GM18526 (cell line): ENCODE results near the gene LMAN2.

Source experiments
- POLR2A ChIP-seq: IDR thresholded peaks from 3 replicates; pipeline ENCODE4 v1.6.1; 2011; ENCODE audit not compliant: insufficient read length; ENCODE audit errors: extremely low read depth

Gene LMAN2

DNA sequence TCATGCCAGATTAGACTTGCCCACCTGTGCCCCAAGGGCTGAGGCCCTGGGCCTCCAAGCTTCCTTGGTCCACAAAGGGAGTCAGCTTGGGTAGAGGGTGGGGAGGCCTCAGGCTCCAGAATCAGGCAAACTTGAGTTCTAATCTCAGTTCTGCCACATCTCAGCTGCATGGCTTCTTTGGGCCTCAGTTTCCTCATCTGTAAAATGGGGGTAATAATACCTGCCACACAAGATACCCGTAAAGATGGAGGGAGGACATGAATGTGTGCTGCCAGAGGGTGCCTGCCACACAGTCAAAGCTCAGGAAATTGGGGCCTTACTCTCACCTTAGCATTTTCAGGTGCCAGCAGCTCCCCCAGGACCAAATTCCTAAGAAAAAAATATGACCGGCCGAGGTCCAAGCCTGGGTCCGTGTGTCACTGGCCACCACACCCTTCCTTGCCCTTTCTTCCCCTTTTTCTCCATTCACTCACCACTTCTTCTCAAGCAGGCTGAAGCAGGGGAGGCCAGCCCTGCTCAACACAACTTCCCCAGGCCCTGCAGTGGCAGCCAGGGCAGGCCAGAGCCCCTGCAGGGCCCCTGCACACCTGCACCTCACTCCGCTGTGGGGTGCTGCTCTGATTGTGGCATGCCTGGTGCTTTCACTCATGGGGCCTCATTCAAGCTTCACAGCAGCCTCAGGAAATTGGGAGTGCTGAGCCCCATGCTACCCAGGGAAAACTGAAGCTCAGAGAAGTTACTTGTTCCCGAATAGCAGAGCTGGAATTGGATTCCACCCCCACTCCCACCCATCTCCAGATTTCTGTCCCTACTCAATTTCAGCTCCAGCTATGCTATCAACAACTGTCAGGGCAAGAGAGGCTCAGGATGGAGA, 10.2 kb upstream of the LMAN2 start:
- no peak for TF ChIP-seq POLR2A

DNA sequence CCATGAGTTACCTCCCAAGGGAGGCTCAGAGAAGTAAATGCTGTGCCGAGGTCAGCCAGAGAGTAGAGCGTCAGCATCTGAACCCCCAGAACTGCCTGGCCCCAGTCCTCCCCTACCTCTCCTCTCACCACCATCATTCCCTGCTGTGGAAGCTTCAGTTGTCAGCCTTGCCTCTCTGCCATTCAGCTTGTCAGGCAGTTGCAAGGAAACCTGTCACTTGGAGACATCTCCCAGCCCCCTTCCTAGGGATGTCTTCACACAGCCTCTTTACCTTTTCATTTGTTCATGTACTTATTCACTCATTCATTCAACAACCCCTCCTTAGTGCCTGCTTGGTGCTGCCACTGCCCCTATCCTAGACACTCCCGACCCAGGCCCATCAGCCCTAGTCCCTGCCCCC, 8.4 kb upstream of the LMAN2 start:
- TF ChIP-seq POLR2A: no peak

DNA sequence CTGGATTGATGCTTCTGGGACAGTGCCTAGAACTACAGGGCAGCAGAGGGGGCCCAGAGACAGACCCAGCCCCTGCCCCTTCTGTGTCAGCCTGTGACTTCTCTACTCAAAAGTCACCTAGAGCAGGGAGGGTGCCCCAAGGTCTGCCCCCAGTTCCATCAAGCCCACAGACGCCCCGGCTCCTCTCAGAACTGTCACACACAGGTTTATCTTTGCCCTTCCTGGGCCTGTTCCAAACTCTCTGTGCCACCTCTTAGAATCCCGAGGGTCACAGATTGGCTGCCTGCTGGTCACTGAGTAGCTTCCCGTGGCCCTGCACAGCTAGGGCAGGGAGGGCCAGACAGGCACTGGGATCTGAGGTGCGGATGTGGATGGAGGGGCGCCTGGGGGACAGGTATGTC, 8.0 kb upstream of the LMAN2 start:
- TF ChIP-seq POLR2A: no peak

DNA sequence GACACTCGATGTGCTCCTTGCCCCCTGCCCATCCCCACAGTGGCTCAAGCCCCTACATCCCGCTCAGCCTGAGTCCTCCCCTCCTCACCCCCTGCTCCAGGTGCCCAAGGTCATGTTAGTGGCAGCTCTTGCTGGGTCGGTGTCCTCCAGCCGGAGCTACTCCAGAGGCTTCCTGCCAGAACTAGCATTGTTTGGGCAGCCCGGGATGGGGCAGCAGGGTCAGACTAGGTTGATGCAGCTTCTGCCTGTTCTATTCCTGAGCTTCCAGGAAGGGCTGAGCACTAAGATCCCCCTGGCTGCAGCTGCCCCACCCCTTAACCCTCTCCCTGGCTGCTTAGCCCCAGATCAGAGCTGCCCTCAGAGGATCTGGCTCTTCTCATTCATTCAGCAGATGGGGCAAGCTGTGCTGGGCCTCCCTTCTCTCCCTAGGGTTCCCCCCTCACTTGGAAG, 6.9 kb upstream of the LMAN2 start:
- TF ChIP-seq POLR2A: no peak

DNA sequence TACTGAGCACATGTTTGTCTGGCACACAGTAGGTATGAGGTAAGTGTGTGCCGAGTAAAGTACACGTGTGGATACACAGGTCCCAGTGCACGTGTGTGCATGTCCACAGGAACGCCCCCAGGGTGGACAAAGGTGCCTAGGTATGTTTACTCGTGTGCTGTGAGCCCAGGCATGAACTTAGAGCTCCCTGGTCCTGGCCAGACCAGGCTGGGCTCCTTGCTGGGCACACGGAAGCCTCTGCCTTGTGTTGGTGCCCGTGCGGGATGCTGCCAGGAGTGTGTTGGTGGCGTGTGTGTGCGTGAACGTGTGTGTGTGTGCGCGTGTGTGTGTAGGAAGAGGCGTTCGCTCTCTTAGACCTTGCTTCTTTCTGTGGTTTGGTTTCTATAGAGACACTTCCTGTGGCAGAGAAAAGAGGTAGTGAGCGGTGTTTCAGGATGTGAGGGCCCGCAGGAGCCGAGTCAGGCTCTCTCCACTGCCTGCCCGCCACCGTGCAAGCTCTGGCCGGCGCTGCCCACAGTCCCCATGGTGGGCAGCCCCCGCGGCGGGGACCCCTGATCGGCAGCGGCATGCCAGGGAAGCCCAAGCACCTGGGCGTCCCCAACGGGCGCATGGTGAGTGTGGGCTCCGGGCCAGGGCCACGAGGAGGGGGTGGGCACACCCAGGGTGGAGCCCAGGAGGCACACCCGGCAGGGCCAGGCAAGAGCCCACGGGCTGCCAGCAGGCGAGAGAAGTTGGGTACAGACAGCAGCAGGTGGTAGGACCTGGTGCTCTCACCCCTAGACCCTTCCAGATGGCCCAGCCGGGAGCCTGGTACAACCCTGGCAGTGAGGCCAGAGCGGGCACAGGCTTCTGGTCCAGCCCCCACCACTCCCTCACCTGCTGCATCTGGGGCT, 6.2 kb upstream of the LMAN2 start, which contains the start of gene RGS14:
Gene RGS14, plus strand, starts transcription at position 466 of the 893 bp plus-strand sequence. Its CDS starts 101 bp downstream, at position 567.
- TF ChIP-seq POLR2A: peak; percentile 69

DNA sequence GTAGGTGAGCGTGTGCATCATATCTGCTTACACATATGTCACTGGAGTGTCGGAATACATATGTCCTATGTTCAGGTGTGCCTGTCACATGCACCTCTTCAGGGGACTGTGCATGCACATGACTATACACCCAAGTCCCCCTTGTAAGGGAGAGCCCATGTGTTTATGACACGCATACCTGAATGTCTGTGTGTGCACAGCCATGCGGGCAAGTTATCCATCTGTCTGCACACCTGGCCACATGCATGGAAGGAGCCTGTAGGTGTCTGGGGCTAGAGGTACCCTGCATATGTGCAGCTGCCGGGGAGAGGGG, 5.6 kb upstream of the LMAN2 start:
- TF ChIP-seq POLR2A: no peak

DNA sequence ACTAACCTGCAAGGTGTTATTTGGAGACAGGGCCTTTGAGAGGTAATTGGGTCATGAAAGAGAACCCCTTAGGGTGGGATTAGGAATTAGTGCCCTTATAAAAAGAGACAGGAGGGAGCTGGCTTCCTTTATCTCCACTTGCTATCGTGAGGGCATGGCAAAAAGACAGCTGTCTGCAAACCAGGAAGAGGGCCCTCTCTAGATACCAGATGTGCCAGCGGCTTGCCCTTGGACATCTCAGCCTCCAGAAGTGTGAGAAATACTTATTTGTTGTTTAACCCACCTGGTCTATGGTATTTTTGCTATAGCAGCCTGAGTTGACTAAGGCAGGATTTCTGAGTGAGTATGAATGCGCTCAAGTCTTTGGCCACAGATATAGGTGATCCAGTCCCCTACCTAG, 5.3 kb upstream of the LMAN2 start:
- no peak for TF ChIP-seq POLR2A

DNA sequence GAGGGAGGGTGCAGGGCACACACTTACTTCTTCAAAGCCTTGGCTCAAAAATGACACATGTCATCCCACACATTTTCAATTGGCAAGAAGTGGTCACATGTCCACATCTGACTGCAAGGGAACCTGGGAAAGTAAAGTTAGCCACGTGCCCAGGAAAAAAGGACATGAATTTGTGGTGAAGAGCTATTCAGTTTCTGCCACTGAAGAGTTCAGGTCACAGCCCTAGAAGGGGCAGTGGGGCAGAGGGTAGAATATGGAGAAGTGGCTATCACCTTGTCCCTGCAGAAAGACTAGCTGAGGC, 4.3 kb upstream of the LMAN2 start:
- no peak for TF ChIP-seq POLR2A

DNA sequence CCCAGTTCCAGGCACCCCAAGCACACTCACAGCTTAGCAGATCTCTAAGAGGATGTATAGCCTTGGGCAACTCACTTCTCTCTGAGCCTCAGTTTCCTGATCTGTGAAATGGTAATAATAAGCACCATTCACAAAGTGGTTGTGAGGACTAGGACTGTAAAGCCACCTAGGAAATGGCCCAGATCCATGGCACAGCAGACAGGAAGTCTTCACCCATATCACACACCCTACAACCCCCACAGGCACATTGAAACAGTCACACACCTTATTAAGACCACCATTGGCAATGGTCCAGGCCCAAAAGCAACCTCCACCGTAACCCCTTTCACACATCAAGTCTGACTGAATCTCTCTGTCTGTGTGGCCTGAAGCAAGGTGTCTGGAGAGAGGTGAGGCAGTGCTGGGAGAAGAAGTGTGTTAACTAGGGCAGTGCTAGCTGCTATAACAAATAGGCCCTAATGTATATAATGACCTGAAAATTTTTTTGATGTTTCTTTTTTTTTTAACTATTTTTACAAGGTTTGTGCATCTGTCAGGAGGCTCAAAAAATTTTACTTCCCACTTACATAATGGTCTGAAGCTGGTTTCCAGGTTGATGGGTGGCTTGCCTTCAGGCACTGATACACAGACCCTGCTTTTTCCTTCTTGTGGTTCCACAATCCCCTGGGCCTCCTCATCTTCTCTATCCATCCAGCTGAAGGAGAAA, 3.8 kb upstream of the LMAN2 start:
- TF ChIP-seq POLR2A: no peak

DNA sequence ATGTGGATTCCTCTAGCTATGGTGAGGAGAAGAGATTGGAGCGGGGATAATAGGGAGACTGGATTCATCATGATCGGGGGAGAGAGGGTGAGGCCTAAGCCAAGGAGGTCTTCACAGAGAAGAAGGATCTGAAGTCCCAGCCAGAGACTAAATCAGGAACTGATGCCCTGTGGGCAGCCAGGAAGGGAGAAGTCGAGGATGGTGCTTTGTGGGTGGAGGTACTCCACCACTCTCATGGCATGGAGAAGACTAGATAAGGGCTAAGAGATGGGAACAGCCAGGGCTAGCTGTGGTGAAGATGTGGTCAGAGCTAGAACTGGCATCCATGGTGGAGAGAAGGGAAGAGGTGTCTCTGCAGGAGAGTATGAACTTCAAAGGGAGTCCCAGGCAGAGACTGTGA, 3.2 kb upstream of the LMAN2 start:
- no peak for TF ChIP-seq POLR2A

DNA sequence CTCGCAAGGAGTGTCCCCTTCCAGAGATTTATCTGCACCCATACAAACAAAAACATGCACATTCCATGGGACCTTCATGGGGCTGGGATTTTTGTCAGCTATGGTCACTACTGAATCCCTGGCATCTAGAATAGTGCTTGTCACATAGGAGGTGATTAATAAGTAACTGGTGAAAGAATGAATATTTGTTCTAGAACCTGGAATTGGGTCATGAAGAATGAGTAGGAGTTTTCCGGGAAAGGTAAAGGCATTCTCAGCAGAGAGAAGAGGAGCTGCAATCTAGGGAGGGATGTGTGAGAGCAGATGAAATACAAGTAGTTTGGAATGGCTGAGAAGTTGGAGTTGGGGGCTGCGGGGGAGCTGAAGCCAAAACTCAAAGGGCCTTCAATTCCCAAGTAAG, 2.8 kb upstream of the LMAN2 start:
- TF ChIP-seq POLR2A: no peak

DNA sequence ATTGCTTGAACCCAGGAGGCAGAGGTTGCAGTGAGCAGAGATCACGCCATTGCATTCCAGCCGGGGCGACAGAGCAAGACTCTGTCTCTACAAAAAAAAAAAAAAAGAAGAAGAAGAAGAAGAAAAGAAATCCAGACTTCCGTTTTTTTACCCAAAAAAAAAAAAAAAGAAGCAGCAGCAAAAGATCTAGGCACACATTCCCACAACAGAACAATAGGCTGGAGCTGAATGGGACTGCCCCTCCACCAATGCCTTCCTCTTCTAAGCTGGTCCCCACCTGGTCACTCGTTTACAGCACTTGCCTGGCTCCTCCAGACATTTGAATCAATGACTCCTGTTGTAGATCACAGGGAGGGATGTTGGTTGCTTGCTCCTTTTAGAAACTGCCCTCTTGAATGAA, 1.6 kb upstream of the LMAN2 start:
- TF ChIP-seq POLR2A: no peak

DNA sequence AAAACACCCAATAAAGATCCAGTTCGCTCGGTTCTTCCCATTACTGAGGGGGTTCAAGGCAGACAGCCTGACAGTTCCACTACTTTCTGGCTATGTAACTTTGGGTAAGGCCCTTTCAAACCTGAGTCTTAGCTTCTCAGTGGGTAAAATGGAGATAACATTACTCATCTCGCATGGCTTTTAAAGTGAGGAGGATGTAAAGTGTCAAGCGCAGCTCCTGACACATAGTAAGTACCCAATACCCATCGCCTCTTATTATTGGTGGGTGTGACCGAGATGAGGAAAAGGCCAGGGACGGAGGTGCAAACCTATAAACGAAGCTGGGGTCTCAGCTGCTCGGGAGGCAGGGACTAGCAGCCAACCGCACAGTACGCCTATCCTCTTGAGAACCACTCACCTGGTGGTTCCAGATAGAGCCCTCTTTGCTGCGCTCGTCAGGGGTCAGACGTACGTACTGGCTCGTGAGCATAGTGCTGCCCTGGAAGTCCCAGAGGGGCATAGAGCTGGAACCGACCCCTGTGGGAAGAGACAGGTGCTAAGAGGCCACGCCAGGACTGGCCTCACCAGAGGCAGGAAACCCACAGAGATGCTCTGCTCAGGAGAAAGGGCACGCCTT, 584 bp downstream of the LMAN2 start:
- no peak for TF ChIP-seq POLR2A

DNA sequence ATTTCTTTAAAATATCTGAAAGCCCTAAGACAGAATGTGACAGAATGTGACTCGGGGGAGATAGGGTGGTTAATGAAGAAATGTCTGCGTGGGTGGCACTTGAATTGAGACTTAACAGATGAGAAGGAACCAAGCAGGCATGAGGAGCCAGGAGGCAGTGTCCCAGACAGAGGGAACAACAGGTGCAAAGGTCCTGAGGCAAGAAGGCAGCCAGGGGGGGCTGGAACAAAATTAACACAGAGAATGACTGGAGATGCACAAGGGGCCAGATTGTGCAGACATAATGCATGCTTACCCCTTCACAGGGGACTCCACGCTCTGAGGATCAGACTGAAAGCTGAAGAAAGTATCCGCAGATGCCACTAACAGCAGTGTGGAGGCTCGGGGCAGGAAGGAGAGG, 1.7 kb downstream of the LMAN2 start:
- no peak for TF ChIP-seq POLR2A

DNA sequence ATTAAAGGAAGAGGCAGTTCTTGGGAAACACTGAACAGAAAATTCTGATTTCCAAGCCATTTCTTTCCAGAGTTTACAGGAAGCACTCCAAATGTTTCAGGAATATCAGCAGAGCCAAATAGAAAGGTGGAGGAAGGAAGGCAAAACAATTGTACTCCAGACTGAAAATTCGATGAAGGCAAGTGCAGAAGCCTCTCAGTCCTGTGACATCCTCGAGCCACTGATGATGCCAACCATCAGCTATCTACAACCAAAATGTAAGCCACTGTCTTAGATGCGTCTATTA, 2.2 kb downstream of the LMAN2 start:
- TF ChIP-seq POLR2A: no peak
